ENCODE data around the gene CD7.
A peak's percentile ranks its signal among the peaks of the same experiment; 100 is the strongest.
"Not testable (repeated sequence)": the region's sequence is repeated elsewhere in the genome, so short reads cannot be mapped to it uniquely, and the experiment has no call there.

The CD7 gene

DNA sequence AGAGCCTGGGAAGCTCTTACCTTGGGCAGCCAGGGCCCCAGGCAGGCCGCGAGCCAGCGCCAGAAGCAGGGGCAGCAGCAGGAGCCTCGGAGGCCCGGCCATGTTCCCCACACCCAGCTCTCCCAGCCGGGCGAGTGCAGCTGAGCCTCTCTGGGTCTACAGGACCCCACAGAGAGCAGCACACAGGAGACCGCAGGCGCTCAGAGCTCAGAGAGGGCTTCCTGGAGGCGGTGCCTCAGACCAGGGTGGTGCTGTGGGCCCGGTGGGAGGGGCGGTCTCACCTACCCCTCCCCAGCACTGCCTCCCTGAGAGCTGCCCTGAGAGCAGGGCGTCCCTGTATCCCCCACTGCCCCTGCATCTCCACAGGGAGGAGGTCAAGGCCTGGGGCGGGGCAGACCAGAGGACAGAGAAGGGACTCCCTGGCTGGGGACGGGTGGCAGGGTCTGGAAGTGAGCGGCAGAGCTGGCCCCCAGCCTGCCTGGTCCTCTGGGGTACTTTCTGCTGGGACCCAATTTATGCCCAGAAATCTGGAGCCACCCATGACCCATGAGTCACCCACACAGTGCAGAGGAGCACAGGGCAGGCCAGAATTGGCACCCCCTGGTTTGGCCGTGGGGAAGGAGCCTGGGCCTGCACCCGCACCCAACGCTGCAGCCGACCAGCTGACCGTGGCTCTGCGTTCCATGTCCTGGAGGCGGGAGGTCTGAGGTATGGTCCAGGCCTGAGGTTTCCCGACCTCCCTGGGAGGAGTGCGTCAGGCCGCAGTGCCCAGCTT is at the start of gene CD7:
CD7 (minus strand) TSS at position 215 of the 775 bp plus-strand sequence; CDS start at position 102, 113 bp downstream.
- DNase-seq (ENCODE audit: low read depth): peak; percentile 63

DNA sequence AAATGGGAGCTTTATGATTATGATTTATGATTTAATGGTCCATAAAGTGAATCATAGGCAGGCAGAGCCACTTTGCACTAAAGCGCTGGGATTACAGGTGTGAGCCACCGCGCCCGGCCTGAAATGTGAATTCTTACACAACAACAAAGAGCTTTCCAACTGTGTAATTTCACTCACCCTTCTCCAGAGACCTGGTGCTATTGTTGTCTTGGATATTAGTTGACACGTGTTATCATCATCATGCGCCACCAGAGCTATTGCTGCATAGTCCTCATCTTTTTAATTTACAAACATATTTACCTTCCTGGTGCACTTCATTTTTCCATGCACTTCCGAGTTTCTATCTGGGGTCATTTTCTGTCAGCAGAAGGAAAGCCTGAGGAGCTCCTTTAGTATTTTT is 49.3 kb upstream of the CD7 start:
- no peak for DNase-seq (ENCODE audit: low read depth)

DNA sequence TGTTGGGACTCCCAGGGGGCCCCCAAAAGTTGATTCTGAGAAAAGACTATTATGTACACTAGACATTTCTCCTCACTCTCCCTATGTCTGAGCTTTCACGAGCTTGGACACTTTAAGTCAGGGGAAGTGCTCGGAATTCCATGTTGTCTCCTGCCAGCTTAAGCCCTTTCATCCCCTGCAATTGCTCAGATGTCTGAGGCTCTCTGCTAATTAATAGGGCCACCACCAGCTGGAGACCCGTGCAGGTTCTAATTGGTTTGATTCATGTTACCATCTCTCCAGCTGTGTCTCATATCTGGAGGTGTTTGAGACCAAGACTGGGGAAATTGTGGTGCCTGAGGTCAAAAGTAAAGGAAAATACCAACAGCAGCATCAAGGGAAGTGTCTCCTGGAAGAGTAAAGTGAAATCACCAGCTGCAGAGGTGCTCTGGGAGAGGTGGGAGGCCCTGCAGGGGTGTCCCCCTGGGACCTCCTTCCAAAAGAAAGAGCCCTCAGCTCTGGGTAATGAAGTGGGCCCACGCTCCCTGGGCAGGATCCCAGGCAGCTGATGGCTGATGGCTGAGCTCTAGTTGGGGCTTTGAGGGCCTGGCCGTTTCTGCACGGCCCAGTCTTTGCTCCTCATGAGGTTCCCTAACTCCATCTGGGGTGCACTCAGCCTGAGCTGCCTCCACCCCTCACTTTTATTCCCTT is 48.3 kb upstream of the CD7 start:
- no peak for DNase-seq (ENCODE audit: low read depth)

DNA sequence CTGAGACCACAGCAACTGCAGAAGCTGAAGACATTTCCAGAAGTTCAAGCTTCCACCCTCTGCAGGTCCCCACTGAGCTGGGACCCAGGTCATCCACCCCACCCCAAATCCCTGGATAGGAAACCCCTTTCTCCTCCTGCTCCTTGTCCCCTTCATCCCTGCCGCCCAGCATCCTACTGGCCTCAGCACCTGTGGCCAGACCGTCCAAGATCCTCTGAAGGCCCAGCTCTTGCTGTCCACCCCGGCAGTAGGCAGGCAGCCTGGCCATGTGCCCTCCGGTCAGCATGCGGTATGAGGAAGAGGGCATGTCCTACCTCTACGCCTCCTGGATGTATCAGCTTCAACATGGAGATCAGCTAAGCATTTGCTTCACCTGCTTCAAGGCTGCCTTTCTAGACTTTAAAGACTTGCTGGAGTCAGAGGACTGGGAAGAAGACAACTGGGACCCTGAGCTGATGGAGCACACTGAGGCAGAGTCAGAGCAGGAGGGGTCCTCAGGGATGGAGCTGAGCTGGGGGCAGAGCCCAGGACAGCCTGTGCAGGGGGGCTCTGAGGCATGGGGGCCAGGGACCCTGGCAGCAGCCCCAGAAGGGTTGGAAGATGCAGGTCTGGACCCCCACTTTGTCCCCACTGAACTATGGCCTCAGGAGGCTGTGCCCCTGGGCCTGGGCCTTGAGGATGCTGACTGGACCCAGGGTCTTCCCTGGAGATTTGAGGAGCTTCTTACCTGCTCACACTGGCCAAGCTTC is 44.7 kb upstream of the CD7 start:
- no peak for DNase-seq (ENCODE audit: low read depth)

DNA sequence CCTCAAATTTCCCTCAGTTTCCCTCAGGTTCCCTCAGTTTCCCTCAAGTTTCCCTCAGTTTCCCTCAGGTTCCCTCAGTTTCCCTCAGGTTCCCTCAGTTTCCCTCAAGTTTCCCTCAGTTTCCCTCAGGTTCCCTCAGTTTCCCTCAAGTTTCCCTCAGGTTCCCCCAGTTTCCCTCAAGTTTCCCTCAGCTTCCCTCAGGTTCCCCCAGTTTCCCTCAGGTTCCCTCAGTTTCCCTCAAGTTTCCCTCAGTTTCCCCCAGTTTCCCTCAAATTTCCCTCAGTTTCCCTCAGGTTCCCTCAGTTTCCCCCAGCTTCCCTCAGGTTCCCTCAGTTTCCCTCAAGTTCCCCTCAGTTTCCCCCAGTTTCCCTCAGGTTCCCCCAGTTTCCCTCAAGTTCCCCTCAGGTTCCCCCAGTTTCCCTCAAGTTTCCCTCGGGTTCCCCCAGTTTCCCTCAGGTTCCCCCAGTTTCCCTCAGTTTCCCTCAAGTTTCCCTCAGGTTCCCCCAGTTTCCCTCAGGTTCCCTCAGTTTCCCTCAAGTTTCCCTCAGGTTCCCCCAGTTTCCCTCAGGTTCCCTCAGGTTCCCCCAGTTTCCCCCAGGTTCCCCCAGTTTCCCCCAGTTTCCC is 42.2 kb upstream of the CD7 start:
- DNase-seq (ENCODE audit: low read depth): not testable (repeated sequence)

DNA sequence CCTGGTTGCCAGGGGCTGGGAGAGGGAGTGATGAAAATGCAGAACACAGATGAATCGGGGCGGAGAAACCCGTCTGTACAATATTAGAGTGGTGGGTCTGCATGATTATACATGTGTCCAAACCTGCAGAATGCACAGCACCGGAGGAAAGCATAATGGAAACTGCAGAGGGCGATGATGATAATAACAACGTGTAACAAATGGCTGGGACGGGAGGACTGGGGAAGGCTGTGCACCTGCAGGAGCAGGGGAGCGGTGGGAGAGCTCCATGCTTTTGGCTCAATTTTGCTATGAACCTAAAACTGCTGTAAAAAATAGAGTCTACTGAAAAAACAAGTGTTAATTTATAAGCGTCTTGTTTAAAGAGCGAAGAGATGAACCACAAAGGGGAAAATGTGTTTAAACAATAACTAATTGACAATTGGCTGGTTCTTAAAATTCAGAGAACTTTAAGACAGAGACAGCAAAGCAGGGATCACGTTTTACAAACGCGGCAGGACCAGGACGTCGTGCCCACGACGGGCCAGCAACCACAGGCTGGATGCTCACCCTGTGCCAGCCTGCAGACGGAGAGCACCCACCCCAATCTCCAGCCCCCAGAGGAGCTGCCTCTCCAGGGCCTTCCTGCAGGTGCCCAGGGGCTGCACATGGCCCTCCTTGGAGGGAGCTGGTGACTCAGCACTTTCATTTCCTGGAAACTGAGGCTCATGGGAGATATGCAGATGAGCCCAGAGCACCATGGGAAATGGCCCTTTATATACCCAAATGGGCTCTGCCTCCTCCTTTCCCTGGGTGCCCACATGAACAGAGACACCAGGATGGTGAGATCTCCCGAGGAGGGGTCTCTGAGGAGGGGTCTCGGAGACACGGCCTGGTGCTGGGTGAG is 41.3 kb upstream of the CD7 start, which contains the start of gene TEX19:
TEX19 (plus strand) TSS at position 783 of the 886 bp plus-strand sequence. CDS start 2,904 bp downstream, outside the sequence.
- no peak for DNase-seq (ENCODE audit: low read depth)

DNA sequence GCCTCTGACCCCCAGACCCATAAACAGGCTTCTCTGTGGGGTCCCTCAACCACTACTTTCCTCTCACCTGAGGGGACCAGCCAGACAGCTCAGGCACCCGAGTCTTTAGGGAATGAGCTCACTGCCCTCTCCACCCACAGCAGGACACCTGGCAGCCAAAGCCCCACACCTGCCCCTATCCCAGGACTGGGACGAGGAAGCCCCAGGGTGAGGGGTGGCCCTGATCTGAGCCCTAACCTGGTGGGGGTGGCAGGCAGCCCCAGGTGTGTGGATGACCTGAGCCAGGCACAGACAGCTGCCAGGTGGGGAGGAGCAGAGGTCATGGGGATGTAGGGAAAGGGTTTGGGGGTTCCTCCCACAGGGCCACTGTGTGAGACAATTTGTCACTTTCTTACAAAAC is 40.0 kb upstream of the CD7 start:
- DNase-seq (ENCODE audit: low read depth): no peak

DNA sequence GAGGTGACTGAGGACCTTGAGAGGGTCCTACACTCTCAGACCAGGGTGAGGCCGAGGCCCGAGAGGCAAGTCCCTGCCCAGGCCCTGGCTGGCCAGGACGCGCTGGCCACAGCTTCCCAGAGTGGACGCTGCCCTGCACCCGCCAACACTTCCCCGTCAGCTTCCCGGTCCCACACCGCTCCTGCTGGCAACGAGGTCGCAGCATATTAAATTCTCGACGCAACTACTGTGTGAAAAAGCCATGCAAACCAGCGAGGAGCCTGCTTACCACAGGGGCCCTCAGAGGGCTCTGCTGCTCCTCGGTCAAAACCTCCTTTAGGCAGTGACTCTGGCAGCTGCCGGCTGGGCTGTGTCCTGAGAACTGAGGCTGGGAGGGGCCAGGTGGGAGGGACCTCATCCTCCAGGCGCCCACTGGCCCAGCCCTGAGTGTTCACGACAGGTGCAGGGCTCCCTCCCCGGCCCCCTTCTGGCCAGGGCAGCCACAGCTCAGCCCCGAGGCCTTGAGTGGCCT is 39.5 kb upstream of the CD7 start:
- DNase-seq (ENCODE audit: low read depth): no peak

DNA sequence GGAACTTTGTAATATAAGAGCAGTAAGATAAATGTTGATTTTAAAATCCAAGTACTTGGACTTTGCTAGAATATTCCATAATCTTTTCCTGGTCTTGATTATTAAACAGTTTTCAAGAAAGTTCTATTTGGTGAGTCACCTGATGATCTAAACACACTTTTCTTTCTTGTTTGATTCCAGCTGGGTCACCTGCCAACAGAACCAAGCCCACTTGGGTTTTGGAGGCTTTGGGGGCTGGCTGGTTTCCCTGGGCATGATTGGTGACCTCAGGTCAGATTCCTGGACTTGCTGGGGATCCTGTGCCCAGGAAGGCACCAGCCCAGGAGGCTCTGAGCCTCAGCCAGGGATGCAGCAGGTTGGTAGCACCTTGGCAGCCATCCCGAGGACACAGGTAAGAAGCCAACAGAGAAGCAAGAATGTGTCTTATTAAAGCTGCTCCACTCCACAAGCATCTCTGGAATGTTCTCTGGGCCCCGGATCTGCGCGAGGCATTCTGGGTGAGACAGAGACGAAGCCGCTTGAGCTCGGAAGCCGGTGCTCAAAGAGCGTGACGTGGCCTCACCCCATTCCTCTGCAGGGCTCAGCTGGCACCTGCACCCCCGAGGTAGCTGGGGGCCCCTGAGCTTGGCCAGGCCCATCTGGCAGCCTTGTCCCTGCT is 38.5 kb upstream of the CD7 start:
- DNase-seq (ENCODE audit: low read depth): no peak

DNA sequence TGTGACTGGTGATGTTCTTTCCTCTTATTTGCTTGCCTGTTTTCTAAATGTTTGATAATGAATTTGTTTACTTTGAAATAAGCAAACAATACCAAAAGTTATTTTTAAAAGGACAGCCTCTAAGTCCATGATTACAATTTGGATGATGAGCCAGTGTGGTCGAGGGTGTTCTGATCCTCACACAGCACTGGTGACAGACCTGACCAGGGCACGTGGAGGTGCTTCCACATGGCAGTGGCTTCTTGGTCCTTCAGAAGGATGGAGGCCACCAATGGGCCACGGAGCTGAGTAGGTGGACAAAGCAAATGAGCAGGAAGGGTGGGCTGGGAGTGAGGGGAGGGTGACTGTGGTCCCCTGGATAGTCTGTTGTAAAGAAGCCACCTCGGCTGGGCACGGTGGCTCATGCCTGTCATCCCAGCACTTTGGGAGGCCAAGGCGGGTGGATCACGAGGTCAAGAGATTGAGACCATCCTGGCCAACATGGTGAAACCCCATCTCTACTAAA is 37.4 kb upstream of the CD7 start:
- DNase-seq (ENCODE audit: low read depth): no peak

DNA sequence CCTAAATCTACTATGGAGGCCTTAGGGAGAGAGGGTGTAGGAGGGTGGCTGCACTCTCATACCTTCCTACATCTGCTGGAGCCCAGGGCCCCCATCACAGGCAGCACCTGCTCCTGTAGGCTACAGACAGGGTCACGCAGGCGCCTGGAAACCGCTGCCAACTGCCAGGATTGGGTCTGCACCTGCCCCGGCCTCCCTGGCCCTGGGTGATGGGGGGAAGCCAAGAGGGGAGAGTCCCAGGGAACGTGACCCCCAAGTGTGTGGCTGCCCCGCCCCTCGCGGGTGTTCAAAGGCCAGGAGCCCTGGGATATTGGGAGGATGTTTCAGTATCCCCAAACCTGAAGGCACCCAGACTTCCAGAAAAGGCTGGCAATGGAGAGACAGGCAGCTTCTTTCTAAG is 36.1 kb upstream of the CD7 start:
- DNase-seq (ENCODE audit: low read depth): no peak

DNA sequence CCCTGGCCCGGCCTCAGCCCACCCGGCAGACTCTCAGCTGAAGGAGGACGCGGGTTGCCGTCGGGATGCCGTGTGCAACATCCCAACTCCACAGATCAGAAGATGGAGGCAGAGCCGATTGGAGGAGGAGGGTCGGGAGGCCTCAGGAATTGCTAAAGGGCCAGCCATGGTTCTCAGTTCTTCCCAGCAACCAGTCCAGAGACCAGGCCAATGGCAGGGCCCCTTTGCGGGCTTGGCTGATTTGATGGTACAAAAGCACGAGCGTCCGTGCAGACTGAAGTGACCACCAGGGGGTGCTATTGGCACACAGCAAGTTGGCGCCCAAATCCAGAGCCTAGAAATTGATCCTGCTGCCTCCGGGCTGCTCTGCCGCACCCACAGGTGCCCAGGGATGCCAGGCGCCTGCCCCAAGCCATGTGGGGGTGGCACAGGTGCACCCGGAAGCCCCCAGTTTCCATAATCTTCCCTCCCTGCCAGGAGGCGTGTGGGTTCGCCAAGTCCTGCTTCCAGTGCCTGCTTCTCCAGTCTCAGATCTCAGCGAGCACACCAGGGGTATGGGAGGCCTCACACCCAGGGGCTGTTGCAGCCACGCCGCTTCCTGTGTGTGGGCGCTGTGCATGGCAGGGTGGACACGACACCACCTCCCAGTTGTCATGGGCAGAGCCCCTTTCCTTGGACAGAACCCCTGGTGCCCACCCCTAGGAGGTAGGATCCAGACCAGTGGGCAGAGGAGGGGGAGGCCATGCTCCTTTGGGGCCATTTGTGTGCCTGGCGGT is 34.5 kb upstream of the CD7 start:
- peak; percentile 58 for DNase-seq (ENCODE audit: low read depth)

DNA sequence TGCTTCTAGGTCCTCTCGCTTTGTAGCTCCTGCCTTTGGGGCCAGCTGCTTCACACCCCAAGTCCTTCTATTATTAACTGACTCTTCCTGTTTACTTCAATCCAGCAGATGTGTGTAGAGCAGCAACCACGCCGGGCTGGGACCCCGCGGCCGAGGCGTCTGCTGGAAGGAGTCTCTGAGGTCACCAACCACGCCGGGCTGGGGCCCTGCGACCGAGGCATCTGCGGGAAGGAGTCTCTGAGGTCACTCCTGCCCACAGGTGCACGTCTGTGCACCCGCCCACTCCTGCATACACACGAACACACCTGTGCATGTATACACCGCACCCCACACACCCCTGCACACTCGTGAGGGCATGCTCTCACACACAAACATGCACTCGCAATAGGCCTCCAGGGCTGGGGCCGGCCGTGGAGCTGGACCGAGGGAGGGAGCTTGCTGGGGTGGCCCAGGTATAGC is 33.9 kb upstream of the CD7 start:
- no peak for DNase-seq (ENCODE audit: low read depth)

DNA sequence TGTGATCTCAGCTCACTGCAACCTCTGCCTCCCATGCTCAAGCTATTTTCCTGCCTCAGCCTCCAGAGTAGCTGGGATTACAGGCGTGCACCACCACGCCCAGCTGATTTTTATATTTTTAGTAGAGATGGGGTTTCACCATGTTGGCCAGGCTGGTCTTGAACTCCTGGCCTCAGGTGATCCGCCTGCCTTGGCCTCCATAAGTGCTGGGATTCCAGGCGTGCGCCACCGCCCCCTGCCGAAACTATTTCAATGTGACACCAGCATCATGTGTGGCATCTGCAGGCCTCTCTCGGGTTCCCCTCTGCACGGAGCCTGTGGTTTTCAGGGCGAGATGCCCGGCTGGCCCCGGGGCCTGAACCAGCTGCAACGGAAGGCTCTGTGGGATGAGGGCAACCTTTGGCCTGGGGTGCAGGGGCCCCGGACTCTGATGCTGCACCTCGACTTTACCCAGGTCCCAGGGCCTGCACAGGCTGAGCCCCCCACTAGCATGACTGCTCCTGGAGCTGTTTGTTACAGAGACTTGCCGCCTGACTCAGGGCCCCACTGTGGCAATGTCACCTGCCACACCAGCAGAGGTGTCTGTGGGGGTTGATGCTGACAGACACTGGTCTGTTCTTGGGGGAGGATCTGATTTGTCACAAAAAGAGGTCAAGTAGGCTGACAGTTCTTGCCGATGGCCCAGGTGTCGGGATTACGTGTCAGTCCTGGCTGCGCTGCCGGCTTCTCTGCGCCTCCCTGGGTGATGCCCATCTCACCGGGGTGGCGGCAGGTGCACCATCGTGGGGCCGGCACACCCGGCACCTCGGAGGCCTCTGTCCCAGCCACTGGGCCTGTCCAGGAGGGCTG is 33.0 kb upstream of the CD7 start:
- DNase-seq (ENCODE audit: low read depth): peak; percentile 11

DNA sequence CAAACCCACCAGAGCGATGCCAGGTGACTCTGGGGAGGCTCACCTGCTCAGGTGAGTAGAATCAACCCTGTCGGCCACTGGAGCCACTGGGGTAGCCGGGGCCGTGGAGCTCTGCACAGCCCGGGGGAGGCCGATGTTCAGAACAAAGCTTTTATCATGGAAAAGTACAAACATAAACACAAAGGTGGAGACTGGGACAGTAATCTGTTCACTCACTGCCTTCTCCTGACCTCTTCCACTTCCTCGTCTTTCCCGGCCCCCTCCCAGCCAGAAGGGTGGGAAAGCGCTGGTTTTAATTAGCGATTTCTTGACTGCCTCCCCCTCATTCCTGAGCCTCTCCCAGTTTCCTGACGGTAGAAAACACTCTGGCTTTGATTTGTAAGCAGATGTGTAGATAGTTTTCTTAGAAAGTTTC is 31.9 kb upstream of the CD7 start:
- no peak for DNase-seq (ENCODE audit: low read depth)

DNA sequence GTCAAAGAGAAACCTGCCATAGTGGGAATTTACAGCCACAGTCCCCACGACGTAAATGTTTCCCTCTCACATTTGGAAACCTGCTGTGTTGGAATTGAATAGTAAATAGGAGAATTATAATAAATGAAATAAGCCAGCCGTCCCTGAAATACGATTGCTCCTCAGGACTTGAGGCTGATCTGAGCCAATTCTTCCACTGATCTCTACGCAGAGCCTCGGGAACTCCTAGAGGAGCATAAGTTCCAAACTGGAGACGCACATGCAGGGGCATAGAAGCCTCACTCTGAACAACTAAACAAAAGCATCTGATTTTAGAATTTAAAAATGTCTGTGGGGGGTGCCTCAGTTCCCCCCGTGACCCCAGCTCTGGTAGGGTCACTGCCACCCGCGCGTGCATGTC is 31.5 kb upstream of the CD7 start:
- DNase-seq (ENCODE audit: low read depth): no peak

DNA sequence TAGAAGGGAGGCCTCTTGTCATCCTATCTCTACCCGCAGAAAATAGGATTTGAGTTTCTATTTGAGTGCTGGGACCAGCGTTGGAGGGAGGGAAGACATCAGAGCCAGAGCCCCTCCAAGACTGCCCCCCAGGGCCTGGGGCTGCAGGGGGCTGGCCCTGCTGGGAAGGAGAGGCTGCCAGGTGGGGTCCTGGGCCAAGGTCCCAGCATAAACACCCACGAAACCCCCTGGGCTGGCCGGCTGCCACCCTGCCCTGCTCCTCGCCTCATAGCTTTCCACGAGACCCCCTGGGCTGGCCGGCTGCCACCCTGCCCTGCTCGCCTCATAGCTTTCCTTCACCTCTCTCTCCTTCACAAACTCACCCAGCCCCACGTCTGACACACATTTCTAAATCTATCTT is 31.0 kb upstream of the CD7 start:
- DNase-seq (ENCODE audit: low read depth): no peak

DNA sequence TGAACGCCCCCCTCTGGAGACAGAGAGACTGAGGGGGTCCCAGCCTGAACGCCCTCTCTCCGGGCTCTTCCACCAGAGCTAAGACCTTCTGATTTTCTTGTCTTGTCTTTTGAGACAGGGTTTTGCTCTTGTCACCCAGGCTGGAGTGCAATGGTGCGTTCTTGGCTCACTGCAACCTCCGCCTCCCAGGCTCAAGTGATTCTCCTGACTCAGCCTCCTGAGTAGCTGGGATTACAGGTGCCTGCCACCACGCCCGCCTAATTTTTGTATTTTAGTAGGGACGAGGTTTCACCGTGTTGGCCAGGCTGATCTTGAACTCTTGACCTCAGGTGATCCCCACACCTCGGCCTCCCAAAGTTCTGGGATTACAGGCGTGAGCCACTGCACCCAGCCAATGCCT is 30.6 kb upstream of the CD7 start:
- not testable (repeated sequence) for DNase-seq (ENCODE audit: low read depth)
